ENCODE measurements around the gene CARM1. TPM values are rescaled to one million over a fixed set of nuclear protein-coding genes. Genes with fewer than 3 reads are reported as not detected.

Gene CARM1
- total and polyA plus RNA-seq, 2 experiments from 2014 or later, result 43.3 to 118 TPM

DNA sequence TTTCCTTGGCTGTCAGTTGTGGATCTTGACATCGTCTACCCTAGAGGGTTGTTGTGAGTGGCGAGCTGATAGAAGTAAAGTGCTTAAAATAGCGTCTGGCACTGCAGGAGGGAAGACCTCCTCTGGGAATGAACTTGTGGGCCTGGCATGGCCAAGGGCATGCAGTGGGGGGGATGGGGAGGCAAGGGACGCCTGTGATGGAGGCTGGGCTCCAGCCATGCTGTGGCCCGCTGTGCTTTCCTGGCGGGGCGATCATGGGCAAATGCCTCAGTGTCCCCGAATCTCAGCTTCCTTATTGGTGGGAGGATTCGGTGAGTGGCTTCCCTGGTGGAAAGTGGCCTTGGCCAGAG lies 10.7 kb downstream of the CARM1 start:
- H3K36me3 ChIP-seq (ENCODE audit: insufficient read depth), result no peaks in the 10 kb centered on the region
- no peaks in the 10 kb centered on the region for H3K27me3 ChIP-seq (ENCODE audit: insufficient read depth)
- H3K4me3 ChIP-seq, result peak overlapping the region; percentile 37; the same call in 1 of the 2 replicates
- H3F3A ChIP-seq (replicated peaks; ENCODE audit: low read depth), result peaks cover 39% of the 10 kb centered on the region
- peak overlapping the region; percentile 87; the same call in 1 of the 2 replicates for H3K27ac Mint-ChIP-seq
- TF ChIP-seq EZH2phosphoT487 (IDR thresholded peaks at IDR 0.05; ENCODE audit: unreplicated experiment), result no peak
- H3K79me2 ChIP-seq (replicated peaks; ENCODE audit: insufficient read depth), result peaks cover 95% of the 10 kb centered on the region
- H3K4me1 Mint-ChIP-seq, result peaks cover 65% of the 10 kb centered on the region
- peak overlapping the region; percentile 32; the same call in 1 of the 3 replicates for H3K4me3 Mint-ChIP-seq
- H3K27ac ChIP-seq (ENCODE audit: low read depth), result peak overlapping the region; percentile 11; the same call in 1 of the 2 replicates
- peaks cover 18% of the 10 kb centered on the region for H3K27me3 Mint-ChIP-seq (ENCODE audit: insufficient read depth, low read depth, poor library complexity)
- no peaks in the 10 kb centered on the region; the same call in 1 of the 2 replicates for H3K9me2 ChIP-seq (ENCODE audit: insufficient read depth)
- peaks cover 5% of the 10 kb centered on the region; the same call in 1 of the 2 replicates for H4K20me1 ChIP-seq (replicated peaks; ENCODE audit: insufficient read depth)
- no peaks in the 10 kb centered on the region for H3K9me3 Mint-ChIP-seq
- peaks cover 11% of the 10 kb centered on the region for H3K36me3 Mint-ChIP-seq (ENCODE audit: low read depth)
- peak overlapping the region; percentile 75 for H3K4me2 ChIP-seq
- DNase-seq (ENCODE audit: low spot score) (no peak), ATAC-seq (no peak)
- H2AFZ ChIP-seq, result no peak overlapping the region
- H3K4me1 ChIP-seq (ENCODE audit: insufficient read depth), result peaks cover 67% of the 10 kb centered on the region

DNA sequence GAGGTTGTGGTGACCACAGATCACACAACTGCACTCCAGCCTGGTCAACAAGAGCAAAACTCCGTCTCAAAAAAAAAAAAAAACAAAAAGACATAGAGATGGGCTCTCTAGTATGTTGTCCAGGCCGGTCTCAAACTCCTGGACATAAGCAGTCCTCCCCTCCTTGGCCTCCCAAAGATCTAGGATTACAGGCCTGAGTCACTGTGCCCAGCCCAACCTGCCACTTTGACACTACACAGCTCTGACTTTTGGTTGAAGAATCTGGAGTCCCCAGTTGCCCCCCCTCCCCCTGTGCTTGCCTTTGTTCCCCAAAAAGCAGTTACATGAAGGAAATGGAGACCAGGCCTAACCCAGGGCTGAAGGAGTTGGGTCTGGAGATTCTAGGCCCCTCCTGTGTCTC lies 12.9 kb downstream of the CARM1 start:
- Mint-ChIP-seq H3K4me3 (no peak overlapping the region), H3K9me3 (no peaks in the 10 kb centered on the region), H3K36me3 (ENCODE audit: low read depth) (peaks cover 3% of the 10 kb centered on the region), H3K27ac (no peak overlapping the region; the same call in 1 of the 2 replicates), H3K27me3 (ENCODE audit: insufficient read depth, low read depth, poor library complexity) (peaks cover 11% of the 10 kb centered on the region), H3K4me1 (peaks cover 73% of the 10 kb centered on the region)
- no peak for DNase-seq (ENCODE audit: low spot score)
- peaks cover 5% of the 10 kb centered on the region; the same call in 1 of the 2 replicates for H4K20me1 ChIP-seq (replicated peaks; ENCODE audit: insufficient read depth)
- H3K4me3 ChIP-seq, result no peak overlapping the region
- H3K27me3 ChIP-seq (ENCODE audit: insufficient read depth), result no peaks in the 10 kb centered on the region
- peaks cover 97% of the 10 kb centered on the region for H3K79me2 ChIP-seq (replicated peaks; ENCODE audit: insufficient read depth)
- H3F3A ChIP-seq (replicated peaks; ENCODE audit: low read depth), result peaks cover 41% of the 10 kb centered on the region
- no peaks in the 10 kb centered on the region for H3K36me3 ChIP-seq (ENCODE audit: insufficient read depth)
- H2AFZ ChIP-seq, result no peak overlapping the region
- no peak for TF ChIP-seq EZH2phosphoT487 (IDR thresholded peaks at IDR 0.05; ENCODE audit: unreplicated experiment)
- TF ChIP-seq CREB1 (CRISPR knock-in tag; IDR thresholded peaks at IDR 0.05; ENCODE audit: low read depth), result no peak
- TF ChIP-seq, protein P1, sequence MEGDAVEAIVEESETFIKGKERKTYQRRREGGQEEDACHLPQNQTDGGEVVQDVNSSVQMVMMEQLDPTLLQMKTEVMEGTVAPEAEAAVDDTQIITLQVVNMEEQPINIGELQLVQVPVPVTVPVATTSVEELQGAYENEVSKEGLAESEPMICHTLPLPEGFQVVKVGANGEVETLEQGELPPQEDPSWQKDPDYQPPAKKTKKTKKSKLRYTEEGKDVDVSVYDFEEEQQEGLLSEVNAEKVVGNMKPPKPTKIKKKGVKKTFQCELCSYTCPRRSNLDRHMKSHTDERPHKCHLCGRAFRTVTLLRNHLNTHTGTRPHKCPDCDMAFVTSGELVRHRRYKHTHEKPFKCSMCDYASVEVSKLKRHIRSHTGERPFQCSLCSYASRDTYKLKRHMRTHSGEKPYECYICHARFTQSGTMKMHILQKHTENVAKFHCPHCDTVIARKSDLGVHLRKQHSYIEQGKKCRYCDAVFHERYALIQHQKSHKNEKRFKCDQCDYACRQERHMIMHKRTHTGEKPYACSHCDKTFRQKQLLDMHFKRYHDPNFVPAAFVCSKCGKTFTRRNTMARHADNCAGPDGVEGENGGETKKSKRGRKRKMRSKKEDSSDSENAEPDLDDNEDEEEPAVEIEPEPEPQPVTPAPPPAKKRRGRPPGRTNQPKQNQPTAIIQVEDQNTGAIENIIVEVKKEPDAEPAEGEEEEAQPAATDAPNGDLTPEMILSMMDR (conservative IDR thresholded peaks at IDR 0.05; ENCODE audit: low read depth in 2 of 2), result no peak
- no peak for TF ChIP-seq POLR2AphosphoS5 (IDR thresholded peaks at IDR 0.05; ENCODE audit: low read depth)
- TF ChIP-seq NANOG (IDR thresholded peaks at IDR 0.05; ENCODE audit: borderline replicate concordance), result no peak
- TF ChIP-seq ZNF114 (CRISPR knock-in tag; IDR thresholded peaks at IDR 0.05), result no peak
- TF ChIP-seq, protein P2, sequence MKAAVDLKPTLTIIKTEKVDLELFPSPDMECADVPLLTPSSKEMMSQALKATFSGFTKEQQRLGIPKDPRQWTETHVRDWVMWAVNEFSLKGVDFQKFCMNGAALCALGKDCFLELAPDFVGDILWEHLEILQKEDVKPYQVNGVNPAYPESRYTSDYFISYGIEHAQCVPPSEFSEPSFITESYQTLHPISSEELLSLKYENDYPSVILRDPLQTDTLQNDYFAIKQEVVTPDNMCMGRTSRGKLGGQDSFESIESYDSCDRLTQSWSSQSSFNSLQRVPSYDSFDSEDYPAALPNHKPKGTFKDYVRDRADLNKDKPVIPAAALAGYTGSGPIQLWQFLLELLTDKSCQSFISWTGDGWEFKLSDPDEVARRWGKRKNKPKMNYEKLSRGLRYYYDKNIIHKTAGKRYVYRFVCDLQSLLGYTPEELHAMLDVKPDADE (IDR thresholded peaks at IDR 0.05), result no peak
- no peak for TF ChIP-seq JUNB (IDR thresholded peaks at IDR 0.05; ENCODE audit: unreplicated experiment)
- TF ChIP-seq, protein P3, sequence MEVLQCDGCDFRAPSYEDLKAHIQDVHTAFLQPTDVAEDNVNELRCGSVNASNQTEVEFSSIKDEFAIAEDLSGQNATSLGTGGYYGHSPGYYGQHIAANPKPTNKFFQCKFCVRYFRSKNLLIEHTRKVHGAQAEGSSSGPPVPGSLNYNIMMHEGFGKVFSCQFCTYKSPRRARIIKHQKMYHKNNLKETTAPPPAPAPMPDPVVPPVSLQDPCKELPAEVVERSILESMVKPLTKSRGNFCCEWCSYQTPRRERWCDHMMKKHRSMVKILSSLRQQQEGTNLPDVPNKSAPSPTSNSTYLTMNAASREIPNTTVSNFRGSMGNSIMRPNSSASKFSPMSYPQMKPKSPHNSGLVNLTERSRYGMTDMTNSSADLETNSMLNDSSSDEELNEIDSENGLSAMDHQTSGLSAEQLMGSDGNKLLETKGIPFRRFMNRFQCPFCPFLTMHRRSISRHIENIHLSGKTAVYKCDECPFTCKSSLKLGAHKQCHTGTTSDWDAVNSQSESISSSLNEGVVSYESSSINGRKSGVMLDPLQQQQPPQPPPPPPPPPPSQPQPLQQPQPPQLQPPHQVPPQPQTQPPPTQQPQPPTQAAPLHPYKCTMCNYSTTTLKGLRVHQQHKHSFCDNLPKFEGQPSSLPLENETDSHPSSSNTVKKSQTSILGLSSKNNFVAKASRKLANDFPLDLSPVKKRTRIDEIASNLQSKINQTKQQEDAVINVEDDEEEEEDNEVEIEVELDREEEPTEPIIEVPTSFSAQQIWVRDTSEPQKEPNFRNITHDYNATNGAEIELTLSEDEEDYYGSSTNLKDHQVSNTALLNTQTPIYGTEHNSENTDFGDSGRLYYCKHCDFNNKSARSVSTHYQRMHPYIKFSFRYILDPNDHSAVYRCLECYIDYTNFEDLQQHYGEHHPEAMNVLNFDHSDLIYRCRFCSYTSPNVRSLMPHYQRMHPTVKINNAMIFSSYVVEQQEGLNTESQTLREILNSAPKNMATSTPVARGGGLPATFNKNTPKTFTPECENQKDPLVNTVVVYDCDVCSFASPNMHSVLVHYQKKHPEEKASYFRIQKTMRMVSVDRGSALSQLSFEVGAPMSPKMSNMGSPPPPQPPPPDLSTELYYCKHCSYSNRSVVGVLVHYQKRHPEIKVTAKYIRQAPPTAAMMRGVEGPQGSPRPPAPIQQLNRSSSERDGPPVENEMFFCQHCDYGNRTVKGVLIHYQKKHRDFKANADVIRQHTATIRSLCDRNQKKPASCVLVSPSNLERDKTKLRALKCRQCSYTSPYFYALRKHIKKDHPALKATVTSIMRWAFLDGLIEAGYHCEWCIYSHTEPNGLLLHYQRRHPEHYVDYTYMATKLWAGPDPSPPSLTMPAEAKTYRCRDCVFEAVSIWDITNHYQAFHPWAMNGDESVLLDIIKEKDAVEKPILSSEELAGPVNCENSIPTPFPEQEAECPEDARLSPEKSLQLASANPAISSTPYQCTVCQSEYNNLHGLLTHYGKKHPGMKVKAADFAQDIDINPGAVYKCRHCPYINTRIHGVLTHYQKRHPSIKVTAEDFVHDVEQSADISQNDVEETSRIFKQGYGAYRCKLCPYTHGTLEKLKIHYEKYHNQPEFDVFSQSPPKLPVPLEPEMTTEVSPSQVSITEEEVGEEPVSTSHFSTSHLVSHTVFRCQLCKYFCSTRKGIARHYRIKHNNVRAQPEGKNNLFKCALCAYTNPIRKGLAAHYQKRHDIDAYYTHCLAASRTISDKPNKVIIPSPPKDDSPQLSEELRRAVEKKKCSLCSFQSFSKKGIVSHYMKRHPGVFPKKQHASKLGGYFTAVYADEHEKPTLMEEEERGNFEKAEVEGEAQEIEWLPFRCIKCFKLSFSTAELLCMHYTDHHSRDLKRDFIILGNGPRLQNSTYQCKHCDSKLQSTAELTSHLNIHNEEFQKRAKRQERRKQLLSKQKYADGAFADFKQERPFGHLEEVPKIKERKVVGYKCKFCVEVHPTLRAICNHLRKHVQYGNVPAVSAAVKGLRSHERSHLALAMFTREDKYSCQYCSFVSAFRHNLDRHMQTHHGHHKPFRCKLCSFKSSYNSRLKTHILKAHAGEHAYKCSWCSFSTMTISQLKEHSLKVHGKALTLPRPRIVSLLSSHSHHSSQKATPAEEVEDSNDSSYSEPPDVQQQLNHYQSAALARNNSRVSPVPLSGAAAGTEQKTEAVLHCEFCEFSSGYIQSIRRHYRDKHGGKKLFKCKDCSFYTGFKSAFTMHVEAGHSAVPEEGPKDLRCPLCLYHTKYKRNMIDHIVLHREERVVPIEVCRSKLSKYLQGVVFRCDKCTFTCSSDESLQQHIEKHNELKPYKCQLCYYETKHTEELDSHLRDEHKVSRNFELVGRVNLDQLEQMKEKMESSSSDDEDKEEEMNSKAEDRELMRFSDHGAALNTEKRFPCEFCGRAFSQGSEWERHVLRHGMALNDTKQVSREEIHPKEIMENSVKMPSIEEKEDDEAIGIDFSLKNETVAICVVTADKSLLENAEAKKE (CRISPR knock-in tag; IDR thresholded peaks at IDR 0.05), result no peak
- no peak for TF ChIP-seq STAT1 (IDR thresholded peaks at IDR 0.05; ENCODE audit: unreplicated experiment)
- H3K27ac ChIP-seq (ENCODE audit: low read depth), result peak overlapping the region; percentile 97
- peaks cover 84% of the 10 kb centered on the region for H3K4me1 ChIP-seq (ENCODE audit: insufficient read depth)
- 0 out of 2 replicates have a peak overlapping the region, but pooled peaks have one; percentile 65 for H3K4me2 ChIP-seq
- no peaks in the 10 kb centered on the region; the same call in 1 of the 2 replicates for H3K9me2 ChIP-seq (ENCODE audit: insufficient read depth)
- no peak for ATAC-seq
